GM23248 (cell line): Measurements from ENCODE around the gene GIPC2.

Source experiments
- EZH2 ChIP-seq: fragments of 200-600 bp; sonication (generic); IDR thresholded peaks from 2 replicates; pipeline ENCODE4 v1.6.1; 2018; ENCODE audit warnings: antibody characterized with exemption, mild to moderate bottlenecking; ENCODE audit not compliant: insufficient read depth, poor library complexity, severe bottlenecking
- EZH2phosphoT487 ChIP-seq: fragments of 200-600 bp; sonication (generic); IDR thresholded peaks from 2 replicates; pipeline ENCODE4 v1.6.1; 2018; ENCODE audit warnings: antibody characterized with exemption, moderate library complexity, mild to moderate bottlenecking, low read depth; ENCODE audit not compliant: insufficient read depth

GRCh38 chr1:78168306-78168705 lies 122.5 kb downstream of the GIPC2 start:
- TF ChIP-seq EZH2phosphoT487 (no peak), EZH2 (no peak)
